Thyroid gland (tissue), 4 donors: ENCODE data around the gene UCN.

Experiments used
- CTCF ChIP-seq, 6 experiments: fragments of 200-600 bp in 3 of 6; fragments of 450-650 bp in 3 of 6; sonication (generic) in 3 of 6; IDR thresholded peaks; one replicate each; pipeline ENCODE4 v1.5.1; 2016 to 2019; ENCODE audit warnings: antibody characterized with exemption in 6 of 6, mild to moderate bottlenecking in 2 of 6, inconsistent platforms in 1 of 6, moderate library complexity in 1 of 6
- POLR2A ChIP-seq, 2 donors: fragments of 450-650 bp; IDR thresholded peaks; one replicate each; pipeline ENCODE4 v1.6.1; 2017; ENCODE audit warnings: antibody characterized with exemption in 2 of 2, mild to moderate bottlenecking in 2 of 2, moderate library complexity in 1 of 2

- TF ChIP-seq POLR2A (IDR thresholded peaks at IDR 0.05) (no peak), CTCF (IDR thresholded peaks at IDR 0.05) (no peak)
These were observed 38.1 kb downstream of the UCN start for GRCh38 chr2:27270131-27270530.
